Measurements from ENCODE around the gene GOLGA7B. TPM values are rescaled to one million over a fixed set of nuclear protein-coding genes. Genes with fewer than 3 reads are reported as not detected.

Gene GOLGA7B
- total and polyA plus RNA-seq, 12 donors: 0.05 to 1.0 (median 0.24) TPM

DNA sequence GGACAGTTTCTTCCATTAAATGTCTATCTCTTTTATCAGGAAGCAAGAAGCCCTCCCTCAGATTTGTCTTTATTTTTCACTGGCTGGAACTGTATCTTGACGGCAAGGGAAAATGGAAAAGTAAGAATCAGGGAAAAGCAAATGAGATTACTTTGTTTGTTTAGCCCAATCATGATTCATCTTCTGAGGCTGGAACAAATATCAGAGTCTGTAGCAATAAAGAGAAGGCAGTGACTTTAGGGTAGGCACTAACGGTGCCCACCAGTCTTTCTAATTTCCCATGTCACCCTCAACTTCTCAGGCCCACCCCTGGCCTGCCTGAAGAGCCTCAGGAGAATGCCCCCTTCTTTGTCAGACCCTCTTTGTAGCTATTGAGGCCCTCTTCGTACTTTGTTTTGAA is 36.3 kb upstream of the GOLGA7B start:
- Histone ChIP-seq H3K27me3 (peaks cover 0 to 22% (median 0%) of the 10 kb centered on the region in 7 donors), H3K4me3 (no peak overlapping the region), H3K36me3 (no peaks in the 10 kb centered on the region), H3K27ac (no peak overlapping the region), H3K4me1 (no peaks in the 10 kb centered on the region), H3K9me3 (no peaks in the 10 kb centered on the region)
- ATAC-seq (no peak), DNase-seq (no peak)
- 55% methylated on average over 3 of the region's 3 CpGs for WGBS, 2 donors
- TF ChIP-seq, protein P1, sequence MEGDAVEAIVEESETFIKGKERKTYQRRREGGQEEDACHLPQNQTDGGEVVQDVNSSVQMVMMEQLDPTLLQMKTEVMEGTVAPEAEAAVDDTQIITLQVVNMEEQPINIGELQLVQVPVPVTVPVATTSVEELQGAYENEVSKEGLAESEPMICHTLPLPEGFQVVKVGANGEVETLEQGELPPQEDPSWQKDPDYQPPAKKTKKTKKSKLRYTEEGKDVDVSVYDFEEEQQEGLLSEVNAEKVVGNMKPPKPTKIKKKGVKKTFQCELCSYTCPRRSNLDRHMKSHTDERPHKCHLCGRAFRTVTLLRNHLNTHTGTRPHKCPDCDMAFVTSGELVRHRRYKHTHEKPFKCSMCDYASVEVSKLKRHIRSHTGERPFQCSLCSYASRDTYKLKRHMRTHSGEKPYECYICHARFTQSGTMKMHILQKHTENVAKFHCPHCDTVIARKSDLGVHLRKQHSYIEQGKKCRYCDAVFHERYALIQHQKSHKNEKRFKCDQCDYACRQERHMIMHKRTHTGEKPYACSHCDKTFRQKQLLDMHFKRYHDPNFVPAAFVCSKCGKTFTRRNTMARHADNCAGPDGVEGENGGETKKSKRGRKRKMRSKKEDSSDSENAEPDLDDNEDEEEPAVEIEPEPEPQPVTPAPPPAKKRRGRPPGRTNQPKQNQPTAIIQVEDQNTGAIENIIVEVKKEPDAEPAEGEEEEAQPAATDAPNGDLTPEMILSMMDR (IDR thresholded peaks at IDR 0.05): no peak
- intact Hi-C loops (cut with DNase I): no loop called here

GRCh38 chr10:97814996-97815395 is 34.6 kb upstream of the GOLGA7B start:
- no peak for DNase-seq
- Histone ChIP-seq H3K4me3 (no peak overlapping the region), H3K27ac (no peak overlapping the region), H3K4me1 (no peaks in the 10 kb centered on the region), H3K36me3 (no peaks in the 10 kb centered on the region), H3K9me3 (no peaks in the 10 kb centered on the region), H3K27me3 (peaks cover 0 to 27% (median 0%) of the 10 kb centered on the region in 7 donors)
- intact Hi-C loops (cut with DNase I): no loop called here
- 83 to 84% methylated on average over 5 of the region's 5 CpGs for WGBS, 2 donors
- TF ChIP-seq, protein P1 (IDR thresholded peaks at IDR 0.05): no peak
- no peak for ATAC-seq

DNA sequence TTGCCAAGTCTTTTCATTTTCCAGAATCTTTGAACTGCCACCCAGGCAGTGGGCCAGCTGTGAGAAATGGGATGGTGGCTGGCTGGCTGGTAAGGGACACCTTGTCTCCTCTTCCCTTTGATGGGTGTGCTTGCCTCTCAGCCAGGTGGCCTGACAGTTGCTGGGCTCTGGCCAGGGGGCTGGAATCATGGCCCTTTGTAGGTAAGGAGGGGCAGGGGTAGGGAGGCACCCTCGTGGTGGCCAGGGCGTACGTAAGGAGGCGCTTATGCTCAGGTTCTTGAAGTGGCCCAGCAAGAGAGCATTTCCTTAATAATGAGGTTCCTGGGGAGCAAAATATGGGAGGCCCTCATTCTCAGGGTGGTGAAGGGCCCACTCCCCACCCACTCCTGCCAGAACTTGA is 33.0 kb upstream of the GOLGA7B start:
- peaks cover 0 to 27% (median 0%) of the 10 kb centered on the region in 7 donors for H3K27me3 ChIP-seq
- 80 to 87% methylated on average over 4 of the region's 4 CpGs for WGBS, 2 donors
- DNase-seq: no peak
- ATAC-seq: no peak
- TF ChIP-seq, protein P1 (IDR thresholded peaks at IDR 0.05): no peak
- intact Hi-C loops (cut with DNase I): no loop called here
- no peaks in the 10 kb centered on the region for H3K4me1 ChIP-seq
- H3K4me3 ChIP-seq: no peak overlapping the region
- no peaks in the 10 kb centered on the region for H3K9me3 ChIP-seq
- H3K36me3 ChIP-seq: no peaks in the 10 kb centered on the region
- H3K27ac ChIP-seq: no peak overlapping the region

GRCh38 chr10:97818572-97818971 is 31.1 kb upstream of the GOLGA7B start:
- intact Hi-C loops (cut with DNase I): no loop called here
- ATAC-seq: no peak
- Histone ChIP-seq H3K4me3 (no peak overlapping the region), H3K27me3 (peaks cover 0 to 29% (median 0%) of the 10 kb centered on the region in 7 donors), H3K27ac (no peak overlapping the region), H3K9me3 (no peaks in the 10 kb centered on the region), H3K36me3 (no peaks in the 10 kb centered on the region), H3K4me1 (no peaks in the 10 kb centered on the region)
- TF ChIP-seq, protein P1 (IDR thresholded peaks at IDR 0.05): no peak
- no peak for DNase-seq
